Measurements from ENCODE around the gene RAB21. TPM values are rescaled to one million over a fixed set of nuclear protein-coding genes. Genes with fewer than 3 reads are reported as not detected.

Gene RAB21
- total RNA-seq, 1 experiment from 2014 or later: 53.0 TPM

DNA sequence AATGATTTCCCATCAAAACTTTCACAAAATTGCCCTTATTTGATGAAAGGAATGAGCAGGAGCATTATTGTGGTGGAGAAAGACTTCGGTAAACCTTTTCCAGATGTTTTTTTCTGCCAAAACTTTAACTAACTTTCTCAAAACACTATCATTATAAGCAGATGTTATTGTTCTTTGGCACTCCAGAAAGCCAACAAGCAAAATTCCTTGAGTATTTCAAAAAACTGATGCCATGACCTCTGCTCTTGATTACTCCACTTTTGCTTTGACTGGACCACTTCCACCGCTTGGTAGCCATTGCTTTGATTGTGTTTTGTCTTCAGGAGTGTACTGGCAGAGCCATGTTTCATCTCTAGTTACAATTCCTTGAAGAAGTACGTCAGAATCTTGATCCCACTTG, 29.7 kb upstream of the RAB21 start:
- H3K56ac ChIP-seq (ENCODE audit: insufficient read length, low read depth, low read length): no peak overlapping the region
- no peak overlapping the region for H2AK5ac ChIP-seq (ENCODE audit: insufficient read length, low read length)
- no peaks in the 10 kb centered on the region for H3K36me3 Mint-ChIP-seq (ENCODE audit: insufficient read depth in 1 of 3, low read depth in 3 of 3)
- no peak overlapping the region for H3K4me2 ChIP-seq (ENCODE audit: insufficient read depth, insufficient read length, low read length)
- no peak overlapping the region for H2BK20ac ChIP-seq (ENCODE audit: low read depth, low read length, poor library complexity, severe bottlenecking)
- no peak overlapping the region for H2BK15ac ChIP-seq (ENCODE audit: low read depth, low read length)
- TF ChIP-seq, protein P1, sequence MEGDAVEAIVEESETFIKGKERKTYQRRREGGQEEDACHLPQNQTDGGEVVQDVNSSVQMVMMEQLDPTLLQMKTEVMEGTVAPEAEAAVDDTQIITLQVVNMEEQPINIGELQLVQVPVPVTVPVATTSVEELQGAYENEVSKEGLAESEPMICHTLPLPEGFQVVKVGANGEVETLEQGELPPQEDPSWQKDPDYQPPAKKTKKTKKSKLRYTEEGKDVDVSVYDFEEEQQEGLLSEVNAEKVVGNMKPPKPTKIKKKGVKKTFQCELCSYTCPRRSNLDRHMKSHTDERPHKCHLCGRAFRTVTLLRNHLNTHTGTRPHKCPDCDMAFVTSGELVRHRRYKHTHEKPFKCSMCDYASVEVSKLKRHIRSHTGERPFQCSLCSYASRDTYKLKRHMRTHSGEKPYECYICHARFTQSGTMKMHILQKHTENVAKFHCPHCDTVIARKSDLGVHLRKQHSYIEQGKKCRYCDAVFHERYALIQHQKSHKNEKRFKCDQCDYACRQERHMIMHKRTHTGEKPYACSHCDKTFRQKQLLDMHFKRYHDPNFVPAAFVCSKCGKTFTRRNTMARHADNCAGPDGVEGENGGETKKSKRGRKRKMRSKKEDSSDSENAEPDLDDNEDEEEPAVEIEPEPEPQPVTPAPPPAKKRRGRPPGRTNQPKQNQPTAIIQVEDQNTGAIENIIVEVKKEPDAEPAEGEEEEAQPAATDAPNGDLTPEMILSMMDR (conservative IDR thresholded peaks at IDR 0.05): no peak
- H2BK5ac ChIP-seq (ENCODE audit: insufficient read length, low read length): no peak overlapping the region
- H3K79me2 ChIP-seq (ENCODE audit: insufficient read depth, low read length): no peaks in the 10 kb centered on the region
- no peaks in the 10 kb centered on the region for H3K4me1 ChIP-seq (ENCODE audit: insufficient read depth, low read length)
- H3K9me3 ChIP-seq (ENCODE audit: control insufficient read depth, low read depth, low read length): no peaks in the 10 kb centered on the region
- H3K23me2 ChIP-seq (ENCODE audit: insufficient read length, low read depth, low read length, poor library complexity, severe bottlenecking): no peaks in the 10 kb centered on the region
- H2AFZ ChIP-seq (ENCODE audit: low read length): no peak overlapping the region
- no peak overlapping the region for H4K91ac ChIP-seq (ENCODE audit: insufficient read length, low read depth, low read length)
- H3K27ac Mint-ChIP-seq: no peak overlapping the region
- no peaks in the 10 kb centered on the region for H3K27me3 Mint-ChIP-seq (ENCODE audit: low read depth)
- no peak overlapping the region for H3K9ac ChIP-seq (ENCODE audit: extremely low read depth, insufficient read length, low read length)
- H4K5ac ChIP-seq (ENCODE audit: insufficient read length, low read depth, low read length): no peak overlapping the region
- no peak overlapping the region for H3K4ac ChIP-seq (ENCODE audit: low read depth, low read length)
- no peak overlapping the region for H3K23ac ChIP-seq (ENCODE audit: insufficient read length, low read depth, low read length)
- H3T11ph ChIP-seq (ENCODE audit: low read length): no peak overlapping the region
- no peaks in the 10 kb centered on the region for H4K20me1 ChIP-seq (ENCODE audit: control insufficient read depth, insufficient read depth, insufficient read length)
- H2BK120ac ChIP-seq (ENCODE audit: low read depth, low read length, poor library complexity, severe bottlenecking): no peak overlapping the region
- H2BK12ac ChIP-seq (ENCODE audit: insufficient read length, low read depth, low read length): no peak overlapping the region
- no peak overlapping the region for H3K27ac ChIP-seq (ENCODE audit: insufficient read length, low read depth, low read length)
- no peaks in the 10 kb centered on the region for H3K79me1 ChIP-seq (ENCODE audit: insufficient read depth, low read depth, low read length, poor library complexity, severe bottlenecking)
- no peaks in the 10 kb centered on the region for H3K9me3 Mint-ChIP-seq
- H3K18ac ChIP-seq (ENCODE audit: insufficient read length, low read depth, low read length): no peak overlapping the region
- H4K8ac ChIP-seq (replicated peaks; ENCODE audit: insufficient read length, low read depth, low read length): no peak overlapping the region
- H3K4me3 Mint-ChIP-seq: no peak overlapping the region
- no peaks in the 10 kb centered on the region for H3K27me3 ChIP-seq (ENCODE audit: insufficient read depth, low read length)
- no peak overlapping the region for H3K14ac ChIP-seq (ENCODE audit: insufficient read depth, low read length)
- no peaks in the 10 kb centered on the region for H3K4me1 Mint-ChIP-seq
- DNase-seq: no peak
- no CpG with 5 or more reads among the region's 3 CpGs for WGBS (ENCODE audit: extremely low coverage, insufficient read length, low lambda C conversion rate)

Measured in H9 (cell line).